GM06990 (cell line): ENCODE results near the gene MTHFD1L.
"Not testable (repeated sequence)": the region's sequence is repeated elsewhere in the genome, so short reads cannot be mapped to it uniquely, and the experiment has no call there.

ENCODE experiments used
- DNase-seq: peaks from one replicate; pipeline ENCODE4 v3.0.0-alpha.2; 2011; ENCODE audit not compliant: insufficient read length; ENCODE audit errors: extremely low read depth
- H3K27me3 ChIP-seq: replicated peaks from 2 replicates; pipeline ENCODE4 v1.6.0; 2011; ENCODE audit warnings: low read length; ENCODE audit not compliant: control insufficient read depth, insufficient read depth
- H3K36me3 ChIP-seq: 2 replicates; pipeline ENCODE4 v1.5.1; 2011; ENCODE audit warnings: low read length; ENCODE audit not compliant: control insufficient read depth, insufficient read depth
- H3K4me3 ChIP-seq: replicated peaks from 2 replicates; pipeline ENCODE4 v1.5.1; 2011; ENCODE audit warnings: low read depth, mild to moderate bottlenecking, control low read depth, low read length
- CTCF ChIP-seq: IDR thresholded peaks from 2 replicates; pipeline ENCODE4 v1.5.1; 2011; ENCODE audit warnings: low read length, control low read depth, mild to moderate bottlenecking, inconsistent platforms; ENCODE audit not compliant: insufficient read depth, poor library complexity, severe bottlenecking

The MTHFD1L gene

GRCh38 chr6:151036869-151037680, 171.6 kb downstream of the MTHFD1L start:
- H3K4me3 ChIP-seq: no peak overlapping the region
- H3K27me3 ChIP-seq: no peaks in the 10 kb centered on the region
- TF ChIP-seq CTCF: no peak
- peaks cover 4% of the 10 kb centered on the region for H3K36me3 ChIP-seq
- no peak for DNase-seq

- Histone ChIP-seq H3K4me3 (no peak overlapping the region), H3K36me3 (peaks cover 4% of the 10 kb centered on the region)
- no peak for DNase-seq
Observed at GRCh38 chr6:151038616-151039015, 173.1 kb downstream of the MTHFD1L start.

GRCh38 chr6:151040888-151041521, 175.5 kb downstream of the MTHFD1L start:
- DNase-seq, H3K36me3 ChIP-seq, H3K27me3 ChIP-seq, H3K4me3 ChIP-seq: not testable (repeated sequence)

More at GRCh38 chr6:151038616-151039015, 173.1 kb downstream of the MTHFD1L start:
- no peaks in the 10 kb centered on the region for H3K27me3 ChIP-seq
- no peak for TF ChIP-seq CTCF

- DNase-seq: no peak
- Histone ChIP-seq H3K36me3 (no peaks in the 10 kb centered on the region; the same call in 1 of the 2 replicates), H3K27me3 (no peaks in the 10 kb centered on the region), H3K4me3 (no peak overlapping the region)
- TF ChIP-seq CTCF: no peak
Observed at GRCh38 chr6:151041686-151042085, 176.2 kb downstream of the MTHFD1L start.

- not testable (repeated sequence) for H3K36me3 ChIP-seq, H3K4me3 ChIP-seq, DNase-seq, H3K27me3 ChIP-seq
Observed at GRCh38 chr6:151042911-151043330, 177.4 kb downstream of the MTHFD1L start.

- TF ChIP-seq CTCF: no peak
- no peak overlapping the region for H3K4me3 ChIP-seq
- DNase-seq: no peak
- H3K27me3 ChIP-seq: no peaks in the 10 kb centered on the region
- H3K36me3 ChIP-seq: no peaks in the 10 kb centered on the region; the same call in 1 of the 2 replicates
Observed at GRCh38 chr6:151043944-151044343, 178.4 kb downstream of the MTHFD1L start.
